Measurements from ENCODE around the gene FES. TPM values are rescaled to one million over a fixed set of nuclear protein-coding genes. Genes with fewer than 3 reads are reported as not detected.

The FES gene
- total RNA-seq, 4 donors from 2014 or later = 62.0 to 183 (median 72.1) TPM

DNA sequence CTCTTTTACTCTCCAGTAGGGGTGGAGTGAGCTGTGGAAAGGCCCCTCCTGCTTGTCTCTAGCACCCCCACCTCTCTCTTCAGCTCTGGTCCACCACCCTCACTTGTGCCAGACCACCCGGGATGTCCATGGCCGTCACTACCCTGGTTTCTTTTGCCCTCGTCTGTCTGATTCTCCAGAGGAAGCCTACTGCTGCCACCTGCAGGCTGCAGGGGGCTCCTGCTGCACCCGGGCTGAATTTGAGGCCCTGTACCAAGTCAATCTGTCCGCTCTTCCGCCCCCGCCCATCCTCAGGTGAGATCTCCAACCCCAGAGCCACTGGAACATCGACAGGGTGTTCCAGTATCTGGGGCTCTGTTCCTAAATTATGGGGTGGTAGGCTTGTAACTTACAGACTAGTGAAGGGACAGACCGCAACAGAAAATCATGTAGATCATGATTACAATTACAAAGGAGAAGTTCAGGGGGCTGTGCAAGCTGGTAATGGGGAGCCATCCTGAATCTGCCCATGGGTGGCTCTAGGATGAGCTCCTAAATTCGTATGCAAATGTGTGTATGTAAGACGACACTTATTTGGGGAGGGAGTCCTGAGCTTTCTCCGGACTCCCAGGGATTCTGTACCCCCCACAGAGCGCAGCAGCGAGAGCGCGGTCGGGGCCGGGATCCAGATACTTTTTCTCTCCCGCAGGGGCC is 50.1 kb downstream of the FES start:
- Histone ChIP-seq H3K4me3 (peak overlapping the region; percentile 59 to 81 (median 80)), H3K4me1 (peaks cover 0 to 64% (median 35%) of the 10 kb centered on the region in 4 donors), H3K27ac (peak overlapping the region; percentile 83 to 95 (median 90)), H3K9me3 (no peaks in the 10 kb centered on the region), H3K36me3 (peaks cover 0 to 16% (median 0%) of the 10 kb centered on the region in 3 donors), H3K27me3 (no peaks in the 10 kb centered on the region)
- TF ChIP-seq EP300 (IDR thresholded peaks at IDR 0.05) (peak in 1 of 2 donors; percentile 4), POLR2A (IDR thresholded peaks at IDR 0.05) (no peak)
- TF ChIP-seq, protein P1, sequence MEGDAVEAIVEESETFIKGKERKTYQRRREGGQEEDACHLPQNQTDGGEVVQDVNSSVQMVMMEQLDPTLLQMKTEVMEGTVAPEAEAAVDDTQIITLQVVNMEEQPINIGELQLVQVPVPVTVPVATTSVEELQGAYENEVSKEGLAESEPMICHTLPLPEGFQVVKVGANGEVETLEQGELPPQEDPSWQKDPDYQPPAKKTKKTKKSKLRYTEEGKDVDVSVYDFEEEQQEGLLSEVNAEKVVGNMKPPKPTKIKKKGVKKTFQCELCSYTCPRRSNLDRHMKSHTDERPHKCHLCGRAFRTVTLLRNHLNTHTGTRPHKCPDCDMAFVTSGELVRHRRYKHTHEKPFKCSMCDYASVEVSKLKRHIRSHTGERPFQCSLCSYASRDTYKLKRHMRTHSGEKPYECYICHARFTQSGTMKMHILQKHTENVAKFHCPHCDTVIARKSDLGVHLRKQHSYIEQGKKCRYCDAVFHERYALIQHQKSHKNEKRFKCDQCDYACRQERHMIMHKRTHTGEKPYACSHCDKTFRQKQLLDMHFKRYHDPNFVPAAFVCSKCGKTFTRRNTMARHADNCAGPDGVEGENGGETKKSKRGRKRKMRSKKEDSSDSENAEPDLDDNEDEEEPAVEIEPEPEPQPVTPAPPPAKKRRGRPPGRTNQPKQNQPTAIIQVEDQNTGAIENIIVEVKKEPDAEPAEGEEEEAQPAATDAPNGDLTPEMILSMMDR (IDR thresholded peaks at IDR 0.05) = peak; percentile 82 to 96 (median 87)
- DNase-seq (ENCODE audit: low spot score in 2 of 2) = peak; percentile 72 to 80
- WGBS, 2 donors = 1 to 2% methylated on average over 13 to 19 of the region's 19 CpGs

DNA sequence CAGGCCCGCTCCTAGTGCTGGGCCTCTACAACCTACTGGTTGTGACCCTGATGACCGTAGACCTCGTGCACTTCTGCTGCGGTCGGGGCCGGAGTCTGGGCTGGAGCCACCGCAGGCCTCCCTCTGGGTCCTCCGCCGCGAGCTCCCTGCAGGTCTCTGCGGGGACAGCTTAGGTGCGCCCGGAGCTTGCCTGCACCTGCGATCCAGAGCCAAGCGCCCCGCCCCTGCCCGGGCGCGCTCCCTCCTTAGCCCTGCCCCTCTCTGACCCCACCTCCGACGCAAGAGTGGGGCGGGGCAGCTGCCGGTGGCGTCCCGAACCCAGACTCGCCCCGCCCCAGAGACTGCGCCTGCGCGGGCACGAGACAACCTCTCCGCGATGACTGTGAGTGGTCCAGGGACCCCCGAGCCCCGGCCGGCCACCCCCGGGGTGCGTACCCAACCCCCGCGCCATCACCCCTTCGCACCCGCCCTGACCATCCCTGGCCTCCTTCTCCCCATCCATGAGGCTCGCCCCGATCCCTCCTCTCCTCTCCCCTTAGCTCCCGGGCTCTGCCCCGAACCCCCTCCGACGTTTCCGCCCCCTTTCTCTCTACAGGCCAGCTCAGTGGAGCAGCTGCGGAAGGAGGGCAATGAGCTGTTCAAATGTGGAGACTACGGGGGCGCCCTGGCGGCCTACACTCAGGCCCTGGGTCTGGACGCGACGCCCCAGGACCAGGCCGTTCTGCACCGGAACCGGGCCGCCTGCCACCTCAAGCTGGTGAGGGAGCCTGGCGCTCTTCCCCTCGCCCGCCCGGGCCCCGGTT is 50.8 kb downstream of the FES start, which contains the start of gene UNC45A:
TSS of gene UNC45A (plus strand) at position 337 of the 803 bp plus-strand sequence. CDS start at position 377, 40 bp downstream.
- H3K4me1 ChIP-seq = peaks cover 0 to 62% (median 33%) of the 10 kb centered on the region in 4 donors
- H3K4me3 ChIP-seq = peak within 1 kb of the TSS; percentile 59 to 81 (median 80)
- no peaks in the 10 kb centered on the region for H3K9me3 ChIP-seq
- WGBS, 2 donors = 1% methylated on average over 34 to 50 of the region's 65 CpGs
- peaks cover 0 to 24% (median 7%) of the 10 kb centered on the region in 3 donors for H3K36me3 ChIP-seq
- peak within 1 kb of the TSS; percentile 83 to 95 (median 90) for H3K27ac ChIP-seq
- DNase-seq (ENCODE audit: low spot score in 2 of 2) = peak; percentile 85 to 89
- peak; percentile 14 to 79 for TF ChIP-seq POLR2A (IDR thresholded peaks at IDR 0.05)
- TF ChIP-seq EP300 (IDR thresholded peaks at IDR 0.05) = peak; percentile 47 to 85
- TF ChIP-seq, protein P1 (IDR thresholded peaks at IDR 0.05) = no peak
- H3K27me3 ChIP-seq = no peaks in the 10 kb centered on the region

DNA sequence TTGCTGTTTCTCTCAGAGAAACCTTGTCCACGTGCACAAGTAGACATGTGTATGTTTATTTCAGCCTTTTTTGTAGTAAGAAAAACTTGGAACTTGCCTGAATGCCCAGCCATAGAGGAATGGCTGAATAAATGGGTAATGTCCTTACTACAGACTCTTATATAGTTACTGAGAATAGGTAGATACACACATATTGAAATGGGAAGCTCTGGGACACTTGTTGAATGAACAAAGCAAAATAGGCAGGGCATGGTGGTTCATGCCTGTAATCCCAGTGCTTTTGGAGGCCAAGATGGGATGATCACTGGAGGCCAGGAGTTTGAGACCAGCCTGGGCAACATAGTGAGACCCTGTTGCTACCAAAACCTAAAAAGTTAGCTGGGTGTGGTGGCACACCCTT is 52.5 kb downstream of the FES start:
- peaks cover under 1 to 40% (median 21%) of the 10 kb centered on the region in 3 donors for H3K36me3 ChIP-seq
- no peak overlapping the region for H3K27ac ChIP-seq
- H3K27me3 ChIP-seq = no peaks in the 10 kb centered on the region
- H3K4me3 ChIP-seq = no peak overlapping the region
- DNase-seq (ENCODE audit: low spot score in 2 of 2) = no peak
- peaks cover 0 to 46% (median 20%) of the 10 kb centered on the region in 4 donors for H3K4me1 ChIP-seq
- WGBS, 2 donors = 56 to 64% methylated on average over 1 of the region's 1 CpG
- TF ChIP-seq EP300 (IDR thresholded peaks at IDR 0.05) (no peak), POLR2A (IDR thresholded peaks at IDR 0.05) (no peak)
- TF ChIP-seq, protein P1 (IDR thresholded peaks at IDR 0.05) = no peak
- H3K9me3 ChIP-seq = no peaks in the 10 kb centered on the region

DNA sequence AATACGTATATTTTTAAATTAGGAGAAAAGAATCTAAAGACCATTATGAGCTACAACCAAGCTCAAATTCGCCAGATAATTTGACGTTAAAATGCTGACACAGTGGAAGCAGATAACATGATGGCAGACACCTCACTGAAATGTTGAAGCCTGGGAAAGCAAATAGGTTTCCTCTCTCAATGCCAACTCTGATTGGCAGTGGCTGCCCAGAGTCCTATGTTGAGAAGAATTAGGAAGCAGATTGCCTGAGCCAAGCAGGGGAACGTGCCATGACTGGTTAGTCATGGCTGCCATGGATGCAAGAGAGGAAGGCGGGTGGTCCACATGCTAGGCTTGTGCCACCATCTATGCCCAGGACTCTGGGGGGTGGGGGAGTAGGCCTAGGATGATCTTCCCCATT is 54.0 kb downstream of the FES start:
- Histone ChIP-seq H3K9me3 (no peaks in the 10 kb centered on the region), H3K4me1 (peaks cover 0 to 35% (median 17%) of the 10 kb centered on the region in 4 donors), H3K27me3 (no peaks in the 10 kb centered on the region), H3K4me3 (no peak overlapping the region), H3K27ac (no peak overlapping the region), H3K36me3 (peaks cover 5 to 55% (median 32%) of the 10 kb centered on the region in 3 donors)
- no peak for DNase-seq (ENCODE audit: low spot score in 2 of 2)
- TF ChIP-seq, protein P1 (IDR thresholded peaks at IDR 0.05) = no peak
- TF ChIP-seq POLR2A (IDR thresholded peaks at IDR 0.05) = no peak
- TF ChIP-seq EP300 (IDR thresholded peaks at IDR 0.05) = no peak
- 90 to 94% methylated on average over 5 of the region's 5 CpGs for WGBS, 2 donors

Data from tibial nerve (tissue), 4 donors.